GM19467 (cell line): ENCODE data around the gene ARHGEF37.
"Not testable (repeated sequence)": the region's sequence is repeated elsewhere in the genome, so short reads cannot be mapped to it uniquely, and the experiment has no call there.

Experiments used
- ATAC-seq: cut with Tn5 transposase; IDR thresholded peaks from one replicate; pipeline ENCODE4 v1.9.1; 2021; ENCODE audit warnings: mild to moderate bottlenecking, moderate library complexity; ENCODE audit not compliant: unreplicated experiment

The ARHGEF37 gene, protein sequence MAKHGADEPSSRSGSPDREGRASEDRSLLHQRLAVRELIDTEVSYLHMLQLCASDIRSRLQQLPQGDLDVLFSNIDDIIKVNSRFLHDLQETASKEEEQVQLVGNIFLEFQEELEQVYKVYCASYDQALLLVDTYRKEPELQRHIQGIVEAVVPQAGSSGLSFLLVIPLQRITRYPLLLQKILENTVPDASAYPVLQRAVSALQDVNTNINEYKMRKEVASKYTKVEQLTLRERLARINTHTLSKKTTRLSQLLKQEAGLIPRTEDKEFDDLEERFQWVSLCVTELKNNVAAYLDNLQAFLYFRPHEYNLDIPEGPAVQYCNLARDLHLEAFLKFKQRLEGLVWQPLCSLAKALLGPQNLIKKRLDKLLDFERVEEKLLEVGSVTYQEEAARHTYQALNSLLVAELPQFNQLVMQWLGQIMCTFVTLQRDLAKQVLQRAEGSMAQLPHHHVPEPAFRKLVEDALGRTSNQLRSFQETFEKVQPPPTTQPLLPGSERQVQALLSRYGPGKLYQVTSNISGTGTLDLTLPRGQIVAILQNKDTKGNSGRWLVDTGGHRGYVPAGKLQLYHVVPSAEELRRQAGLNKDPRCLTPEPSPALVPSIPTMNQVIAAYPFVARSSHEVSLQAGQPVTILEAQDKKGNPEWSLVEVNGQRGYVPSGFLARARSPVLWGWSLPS

DNA sequence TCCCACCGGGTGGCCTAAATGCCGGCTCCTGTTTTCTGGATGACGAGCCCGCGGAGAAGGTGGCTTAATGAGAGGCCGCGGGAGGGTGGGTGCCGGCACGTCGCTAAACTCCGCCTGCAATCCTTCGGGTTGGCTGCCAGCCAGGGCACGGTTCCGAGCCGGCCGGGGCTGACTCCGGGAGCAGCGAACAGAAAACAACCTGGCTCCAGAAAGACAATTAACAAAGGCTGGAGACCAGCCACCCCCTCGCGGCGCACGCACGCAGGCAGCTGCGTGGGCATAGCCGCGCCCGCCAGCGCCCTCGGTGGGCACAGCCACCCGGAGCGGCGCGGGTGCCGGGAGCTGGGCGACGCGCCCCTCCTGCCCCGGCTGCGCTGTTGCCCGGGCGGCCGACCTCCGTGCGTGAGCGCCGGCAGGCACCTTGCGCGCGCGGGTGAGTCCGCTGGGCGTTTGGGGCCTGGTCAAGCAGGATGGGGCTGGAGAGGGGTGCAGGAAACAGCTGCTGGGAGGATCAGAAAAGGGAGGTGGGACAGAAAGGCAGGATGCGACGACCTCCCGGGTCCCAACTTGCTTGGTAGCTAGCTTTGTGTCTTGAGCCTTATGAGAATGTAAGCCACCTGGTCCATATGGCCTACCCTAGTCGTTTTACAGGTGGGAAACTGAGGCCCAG is at the start of gene ARHGEF37:
ARHGEF37 (plus strand) TSS at position 307 of the 670 bp plus-strand sequence. CDS start 16,272 bp downstream, outside the sequence.
- no peak for ATAC-seq

DNA sequence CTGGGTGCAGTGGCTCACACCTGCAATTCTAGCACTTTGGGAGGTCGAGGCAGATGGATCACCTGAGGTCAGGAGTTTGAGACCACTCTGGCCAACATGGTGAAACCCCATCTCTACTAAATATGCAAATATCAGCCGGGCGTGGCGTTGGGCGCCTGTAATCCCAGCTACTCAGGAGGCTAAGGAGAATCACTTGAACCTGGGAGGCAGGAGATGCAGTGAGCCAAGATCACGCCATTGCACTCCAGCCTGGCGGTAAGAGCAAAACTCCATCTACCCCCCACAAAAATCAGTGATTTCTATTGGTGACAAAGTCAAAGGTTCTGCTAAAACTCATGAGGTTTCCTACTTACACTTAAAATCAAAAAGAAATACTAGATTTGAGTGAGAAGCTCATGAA is 48.9 kb upstream of the ARHGEF37 start:
- no peak for ATAC-seq

DNA sequence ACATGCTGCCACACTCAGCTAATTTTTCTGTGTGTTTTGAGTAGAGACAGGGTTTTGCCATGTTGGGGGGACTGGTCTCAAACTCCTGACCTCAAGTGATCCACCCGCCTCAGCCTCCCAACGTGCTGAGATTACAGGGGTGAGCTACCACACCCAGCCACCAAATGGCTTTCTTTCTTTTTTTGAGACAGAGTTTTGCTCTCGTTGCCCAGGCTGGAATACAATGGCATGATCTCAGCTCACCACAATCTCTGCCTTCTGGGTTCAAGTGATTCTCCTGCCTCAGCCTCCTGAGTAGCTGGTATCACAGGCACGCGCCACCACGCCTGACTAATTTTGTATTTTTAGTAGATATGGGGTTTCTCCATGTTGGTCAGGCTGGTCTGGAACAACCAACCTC is 45.5 kb upstream of the ARHGEF37 start:
- not testable (repeated sequence) for ATAC-seq

DNA sequence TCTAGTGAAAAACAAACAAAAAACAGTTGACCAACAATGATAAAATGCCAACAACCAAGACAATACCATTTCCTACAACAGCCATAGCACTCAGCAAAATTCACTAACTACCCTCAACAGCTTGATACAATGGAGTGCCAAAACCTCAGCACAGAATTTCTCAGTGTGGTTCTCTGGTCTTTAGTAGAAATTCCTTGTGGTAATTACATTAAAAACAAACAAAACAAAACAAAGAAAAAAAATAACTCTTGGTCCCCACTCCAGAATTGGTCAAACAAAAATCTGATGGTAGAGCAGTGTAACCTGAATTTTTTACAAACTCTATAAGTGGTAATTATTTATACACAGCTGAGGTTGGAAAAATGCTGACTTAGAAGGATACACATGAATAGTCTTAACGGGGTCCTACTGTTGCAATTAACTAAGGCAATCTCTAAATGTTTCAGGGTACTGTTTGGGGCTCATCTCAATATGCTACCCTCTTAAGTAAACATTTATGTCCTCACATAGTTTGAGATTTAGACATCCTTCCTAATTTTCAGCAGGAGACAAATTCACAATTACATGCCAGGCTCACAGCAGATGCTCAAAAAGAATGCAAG is 43.8 kb upstream of the ARHGEF37 start:
- ATAC-seq = no peak

DNA sequence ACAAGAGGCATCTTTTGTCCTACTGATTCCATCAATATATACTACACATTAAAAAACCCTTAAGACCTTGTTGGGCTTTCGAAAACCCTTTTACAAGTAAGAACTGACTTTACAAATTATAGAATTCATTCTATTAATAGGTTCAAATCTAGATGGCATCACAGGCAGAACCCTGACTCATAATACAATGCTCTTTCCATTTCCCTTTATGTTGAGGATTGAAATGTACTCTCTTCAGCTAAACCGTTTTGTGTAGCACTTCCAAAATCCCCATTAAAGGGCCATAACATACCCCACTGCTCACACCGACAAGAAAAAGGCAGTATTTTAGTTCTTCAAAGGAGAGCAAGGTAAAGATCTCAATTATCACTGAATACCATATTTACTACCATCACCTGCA is 41.2 kb upstream of the ARHGEF37 start:
- ATAC-seq = no peak

DNA sequence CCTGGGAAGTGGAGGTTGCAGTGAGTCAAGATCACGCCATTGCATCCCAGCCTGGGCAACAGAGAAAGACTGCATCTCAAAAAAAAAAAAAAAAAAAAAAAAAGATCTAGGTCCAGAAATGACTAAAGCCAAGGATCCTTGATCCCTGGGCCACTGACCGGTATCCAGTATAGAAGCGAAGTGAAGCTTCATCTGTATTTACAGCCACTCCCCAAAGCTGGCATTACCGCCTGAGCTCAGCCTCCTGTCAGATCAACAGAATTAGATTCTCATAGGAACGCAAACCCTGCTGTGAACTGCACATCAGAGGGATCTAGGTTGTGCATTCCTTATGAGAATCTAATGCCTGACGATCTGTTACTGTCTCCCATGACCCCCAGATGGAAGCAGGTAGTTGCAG is 39.4 kb upstream of the ARHGEF37 start:
- ATAC-seq = no peak

DNA sequence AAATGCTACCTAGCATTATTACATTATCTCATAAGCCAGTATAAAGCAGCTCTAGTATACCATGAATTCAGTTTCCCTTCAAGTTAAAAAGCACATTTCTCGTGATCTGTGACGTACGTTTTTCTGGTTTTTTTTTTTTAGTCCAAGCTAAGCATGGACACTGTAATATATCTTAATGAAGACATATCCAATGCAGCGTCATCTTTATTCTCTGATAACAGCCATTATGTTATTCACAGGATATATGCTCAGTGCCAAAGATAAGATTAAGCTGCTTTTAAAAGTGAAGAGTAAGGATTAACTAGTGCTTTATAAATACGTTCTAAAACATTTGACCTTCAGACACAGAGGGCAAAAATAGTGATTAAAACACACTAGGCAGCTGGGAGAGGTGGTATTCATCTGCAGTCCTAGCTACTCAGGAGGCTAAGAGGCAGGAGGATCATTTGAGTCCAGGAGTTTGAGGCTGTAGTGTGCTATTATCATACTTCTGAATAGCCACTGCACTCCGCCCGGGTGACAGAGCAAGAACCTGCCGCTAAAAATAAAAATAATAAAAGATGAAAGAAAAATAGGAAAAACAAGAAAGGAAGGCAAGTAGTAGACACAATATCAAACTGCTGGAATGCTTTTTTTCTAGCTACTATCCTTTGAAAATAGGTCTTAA is 37.8 kb upstream of the ARHGEF37 start:
- ATAC-seq = no peak

DNA sequence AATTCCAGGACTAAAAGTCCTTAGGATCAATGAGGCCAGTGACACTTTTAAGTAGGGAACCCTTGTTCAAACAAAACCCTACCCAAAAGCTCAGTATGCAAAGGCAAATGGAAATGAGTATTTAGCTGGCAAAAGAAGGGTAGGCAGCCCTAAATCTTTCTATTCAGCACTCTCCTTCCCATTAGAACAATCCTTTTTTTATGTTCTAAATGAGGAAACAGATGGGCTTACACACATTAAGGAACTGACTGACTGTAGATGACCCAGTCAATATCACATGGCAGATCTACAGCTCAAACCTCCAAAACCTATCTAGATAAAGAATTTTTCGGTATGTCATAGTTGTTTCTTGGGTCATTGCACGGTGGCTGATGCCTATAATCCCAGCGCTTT is 37.3 kb upstream of the ARHGEF37 start:
- no peak for ATAC-seq

DNA sequence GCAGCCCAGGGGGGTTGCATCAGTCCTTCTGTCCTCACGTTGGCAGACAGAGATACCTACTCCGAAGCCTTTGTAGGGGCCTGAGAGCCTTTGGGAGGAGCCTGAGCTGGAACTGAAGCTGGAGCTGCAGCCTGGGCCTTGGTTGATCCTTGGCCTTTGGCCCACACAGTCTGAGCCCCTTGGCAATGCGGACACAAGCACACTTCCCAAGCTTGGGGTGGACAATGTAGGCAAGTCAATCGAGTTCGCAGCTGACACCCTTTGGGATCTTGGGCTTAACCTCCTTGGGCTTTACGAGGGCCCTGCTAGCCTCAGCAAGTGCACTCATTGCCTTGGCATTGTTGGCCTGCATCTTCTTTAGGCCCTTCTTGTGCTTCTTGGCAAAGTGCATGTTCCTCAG is 36.0 kb upstream of the ARHGEF37 start:
- no peak for ATAC-seq

DNA sequence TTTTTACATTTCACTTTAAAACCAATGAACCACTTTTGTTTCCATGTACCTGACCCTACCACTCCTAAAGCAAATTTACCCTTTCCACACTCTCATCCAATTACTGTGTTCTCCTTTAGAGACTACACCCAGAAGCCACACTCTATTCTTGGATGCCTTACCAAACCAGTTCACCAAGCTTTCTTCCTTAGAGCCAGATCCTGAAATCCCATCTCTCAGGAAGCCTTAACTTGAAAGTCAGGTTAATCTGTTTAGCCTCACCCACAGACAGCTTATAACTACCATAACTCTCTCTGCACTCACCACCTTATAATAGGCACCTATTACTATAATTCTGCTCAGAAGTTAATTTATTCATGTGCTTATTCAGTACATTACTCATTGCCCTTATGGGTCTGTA is 34.3 kb upstream of the ARHGEF37 start:
- ATAC-seq = no peak

DNA sequence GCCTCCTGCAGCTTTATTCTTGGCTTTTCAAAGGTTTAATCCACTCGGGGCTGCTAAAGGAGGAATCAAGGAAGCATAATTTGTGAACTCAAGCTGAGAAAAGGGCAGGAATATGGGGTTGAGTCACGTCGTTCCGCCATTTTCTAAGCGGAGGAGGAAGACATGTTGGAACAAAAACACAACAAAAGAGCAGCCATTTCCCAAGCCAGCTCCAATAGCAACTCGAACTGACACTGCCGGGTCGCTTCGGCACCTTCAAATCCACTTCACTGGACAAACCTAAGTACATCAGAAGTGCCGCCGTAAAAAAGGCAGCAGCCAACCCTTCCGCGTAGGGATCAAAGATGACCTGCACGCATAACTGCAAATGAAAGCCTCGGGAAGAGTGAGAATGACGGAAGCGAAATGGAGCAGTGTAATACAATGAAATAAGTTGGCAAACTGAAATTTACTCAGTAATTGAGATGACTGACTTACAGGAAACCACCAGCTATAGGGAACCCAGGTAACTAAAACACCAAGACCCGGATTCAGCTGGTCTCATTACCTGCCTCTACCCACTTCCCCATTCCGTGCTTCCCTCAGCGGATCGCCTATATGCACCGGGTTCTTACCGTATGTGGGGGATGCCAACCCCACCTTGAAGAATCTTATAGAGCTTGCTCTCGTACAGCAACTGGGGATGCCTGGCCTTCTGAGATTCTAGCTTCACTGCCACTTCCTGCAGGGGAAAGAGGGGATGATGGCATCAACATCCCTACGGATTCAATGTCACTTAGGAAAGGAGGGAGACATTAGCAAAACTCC is 31.6 kb upstream of the ARHGEF37 start:
- peak; percentile 28 for ATAC-seq

DNA sequence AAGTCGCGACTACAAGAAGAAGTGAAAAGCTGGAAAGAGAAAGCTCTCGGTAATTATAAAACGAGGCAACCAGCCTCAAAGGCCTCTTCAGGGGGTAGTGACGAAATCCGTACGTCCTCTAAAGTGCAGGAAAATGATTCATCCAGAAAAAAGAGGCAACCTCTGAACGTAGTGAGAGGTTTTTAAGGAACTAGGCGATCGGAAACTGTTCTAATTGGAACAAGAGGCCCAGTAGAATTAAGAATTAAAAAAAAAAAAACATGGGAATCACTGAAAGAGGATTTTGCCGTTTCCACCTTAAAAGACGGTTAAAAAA is 31.1 kb upstream of the ARHGEF37 start:
- no peak for ATAC-seq

DNA sequence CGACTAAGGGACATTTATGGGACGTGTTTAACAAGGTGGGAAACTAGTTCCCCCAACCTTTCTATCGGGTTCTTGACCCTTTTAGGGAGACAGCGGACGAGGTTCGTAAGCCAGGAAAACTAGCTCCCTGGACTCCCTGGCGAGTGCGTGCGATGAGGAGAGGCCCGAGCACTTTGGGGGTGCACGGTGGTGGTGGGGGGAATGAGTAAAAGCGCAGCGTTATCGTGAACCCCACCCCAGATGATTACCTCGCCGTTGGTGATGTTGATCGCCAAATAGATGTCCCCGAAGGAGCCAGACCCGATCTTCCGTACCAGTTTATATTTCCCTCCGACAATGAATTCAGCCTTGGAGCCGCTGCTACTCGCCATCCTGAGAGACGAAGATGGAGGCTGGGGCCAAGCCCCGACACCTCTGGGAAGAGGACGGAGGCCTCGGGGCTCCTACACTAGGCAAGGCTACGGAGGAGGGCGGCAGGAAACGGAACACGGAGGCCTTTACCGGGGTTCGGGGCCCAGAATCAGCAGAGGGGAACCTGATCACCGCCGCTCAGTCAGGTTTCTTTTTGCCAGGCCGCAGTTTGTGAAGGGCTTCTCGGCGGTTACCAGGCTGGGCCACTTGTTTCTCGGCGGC is 30.6 kb upstream of the ARHGEF37 start:
- no peak for ATAC-seq

DNA sequence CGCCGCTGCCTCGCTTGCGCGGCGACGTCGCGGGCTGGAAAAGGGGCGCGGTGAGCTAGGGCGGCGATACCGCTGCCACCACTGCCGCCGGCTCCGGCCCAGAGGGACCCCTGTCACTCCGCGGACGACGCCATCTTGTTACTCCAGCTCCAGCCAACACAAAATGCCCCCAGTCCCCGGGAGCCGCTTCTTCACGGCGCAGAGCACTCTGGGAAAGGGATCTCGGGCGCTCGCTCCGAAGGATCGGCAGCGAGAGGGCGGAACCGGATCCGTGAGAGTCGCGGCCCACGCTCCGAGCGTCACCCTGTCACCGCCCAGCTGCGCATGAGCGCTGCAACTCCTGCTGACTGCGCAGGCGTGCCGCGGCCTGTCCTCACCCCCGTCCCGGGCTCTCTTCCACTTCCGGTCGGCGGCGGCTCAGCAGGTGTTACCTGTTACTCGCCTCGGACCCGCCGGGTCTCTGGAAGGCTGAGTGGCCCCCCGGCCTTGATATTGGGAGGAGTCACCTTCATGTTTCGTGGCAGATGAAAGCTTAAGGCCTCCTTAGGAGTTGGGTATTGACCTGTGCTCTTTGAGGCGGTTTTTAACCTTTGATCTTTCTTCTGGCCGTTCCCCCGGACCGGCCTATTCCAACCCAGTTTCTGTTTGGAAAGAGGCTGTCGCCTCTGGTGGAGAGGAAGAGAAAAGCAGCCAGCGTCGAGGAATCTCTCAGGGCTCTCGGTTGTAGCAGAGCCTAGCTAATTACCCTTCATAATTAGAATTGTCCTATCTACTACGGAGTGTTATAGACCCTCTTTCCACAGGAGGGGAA is 29.9 kb upstream of the ARHGEF37 start, which contains the start of gene CSNK1A1:
CSNK1A1 (minus strand) TSS at position 213 of the 811 bp plus-strand sequence. CDS start 475 bp downstream, outside the sequence.
- ATAC-seq = peak; percentile 86

DNA sequence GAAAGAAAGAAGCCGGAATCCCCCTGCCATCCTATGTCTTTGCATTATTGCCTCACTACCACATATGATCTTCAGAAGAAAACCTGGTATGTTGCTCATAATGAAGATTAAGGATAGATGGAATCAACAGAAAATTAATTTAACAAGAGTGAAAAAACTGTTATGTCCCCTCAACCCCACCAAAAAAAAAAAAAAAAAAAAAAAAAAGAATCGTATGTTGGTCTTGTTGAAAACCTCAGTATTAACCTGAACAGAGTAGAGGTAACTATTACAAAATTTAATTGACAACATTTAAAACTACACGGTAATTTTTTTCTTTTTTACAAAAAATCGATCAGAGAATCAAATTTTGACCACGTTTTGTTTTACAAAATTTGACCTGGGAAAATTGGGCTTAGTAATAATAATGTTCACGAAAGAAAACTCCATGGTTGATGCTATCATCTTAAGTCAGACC is 29.2 kb upstream of the ARHGEF37 start:
- no peak for ATAC-seq

DNA sequence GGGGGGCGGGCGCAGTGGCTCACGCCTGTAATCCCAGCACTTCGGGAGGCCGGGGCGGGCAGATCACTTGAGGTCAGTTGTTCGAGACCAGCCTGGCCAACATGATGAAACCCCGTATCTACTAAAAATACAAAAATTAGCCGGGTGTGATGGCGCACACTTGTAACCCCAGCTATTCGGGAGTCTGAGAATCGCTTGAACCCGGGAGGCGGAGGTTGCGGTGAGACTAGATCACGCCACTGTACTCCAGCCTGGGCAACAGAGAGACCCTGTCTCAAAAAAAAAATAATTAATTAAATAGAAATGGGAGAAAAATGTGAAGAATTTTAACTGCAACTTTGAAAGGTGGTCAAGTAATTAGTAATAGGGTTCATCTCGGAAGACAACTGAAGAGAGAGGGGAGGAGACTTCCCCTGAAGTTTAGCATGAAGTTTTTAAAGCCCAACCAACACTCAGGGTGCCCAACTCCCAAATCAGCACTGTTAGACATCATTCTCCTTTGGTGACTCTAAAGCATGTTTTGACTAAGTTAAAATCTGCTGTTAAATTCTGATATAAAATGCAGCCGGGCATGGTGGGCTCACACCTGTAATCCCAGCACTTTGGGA is 28.6 kb upstream of the ARHGEF37 start:
- ATAC-seq = no peak

DNA sequence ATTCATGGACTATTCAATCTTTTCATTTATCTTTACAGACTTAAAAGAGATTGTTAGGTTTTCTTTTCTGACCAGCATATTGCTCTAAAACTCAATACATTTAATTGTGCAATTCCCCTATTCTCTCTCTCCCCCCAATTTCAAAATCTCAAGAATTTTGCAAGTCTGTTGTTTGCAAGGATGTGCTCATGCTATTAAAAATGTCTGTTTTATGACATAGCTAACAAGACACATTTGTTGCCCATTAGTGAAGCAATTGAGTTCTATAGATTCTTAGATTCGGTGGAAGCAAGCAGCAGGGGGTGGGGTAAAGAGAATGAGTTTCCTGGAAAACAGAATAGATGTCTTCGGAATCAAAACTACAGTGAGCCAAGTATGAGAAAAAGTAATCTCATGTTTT is 21.6 kb upstream of the ARHGEF37 start:
- no peak for ATAC-seq

DNA sequence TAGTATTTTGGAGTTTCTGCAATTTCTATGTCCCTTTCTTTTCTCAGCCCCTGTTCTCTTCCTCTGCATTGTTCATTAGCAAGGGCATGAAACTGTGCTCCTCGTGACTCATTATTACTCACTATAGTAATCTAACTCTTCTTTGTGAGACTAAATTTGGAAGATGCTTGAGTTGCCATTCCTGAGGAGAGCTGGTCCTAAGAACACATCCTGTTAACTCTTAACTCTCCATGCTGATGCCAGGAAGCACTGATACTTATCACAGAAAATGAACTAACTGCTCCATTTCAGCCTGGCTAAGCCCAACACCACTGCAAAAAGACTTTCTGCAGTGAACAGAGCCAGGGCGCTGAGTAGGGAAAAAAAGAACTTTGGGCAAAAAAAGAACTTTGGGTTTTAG is 19.4 kb upstream of the ARHGEF37 start:
- no peak for ATAC-seq
